Activated naive CD4-positive, alpha-beta T cell treated with anti-CD3 and anti-CD28 coated beads, Interleukin-2, amount 10 ng/mL, durations not matched to agents 5 hours and 36 hours (primary cell): ENCODE measurements around the gene RACGAP1. TPM values are rescaled to one million over a fixed set of nuclear protein-coding genes. Genes with fewer than 3 reads are reported as not detected.

Source experiments
- total RNA-seq, 2 experiments: library from RNA; stranded (reverse); gene quantifications; one replicate each; pipeline ENCODE4 v1.2.3, GENCODE V29; 2021

RACGAP1 gene
- total RNA-seq: 100 to 1,000 TPM; 129 to 130 TPM

GRCh38 chr12:50025187-50026059 lies at the start of gene RACGAP1:
Gene RACGAP1 (minus strand): TSS chr12:50025494. CDS start chr12:50016715, 8,779 bp downstream.

DNA sequence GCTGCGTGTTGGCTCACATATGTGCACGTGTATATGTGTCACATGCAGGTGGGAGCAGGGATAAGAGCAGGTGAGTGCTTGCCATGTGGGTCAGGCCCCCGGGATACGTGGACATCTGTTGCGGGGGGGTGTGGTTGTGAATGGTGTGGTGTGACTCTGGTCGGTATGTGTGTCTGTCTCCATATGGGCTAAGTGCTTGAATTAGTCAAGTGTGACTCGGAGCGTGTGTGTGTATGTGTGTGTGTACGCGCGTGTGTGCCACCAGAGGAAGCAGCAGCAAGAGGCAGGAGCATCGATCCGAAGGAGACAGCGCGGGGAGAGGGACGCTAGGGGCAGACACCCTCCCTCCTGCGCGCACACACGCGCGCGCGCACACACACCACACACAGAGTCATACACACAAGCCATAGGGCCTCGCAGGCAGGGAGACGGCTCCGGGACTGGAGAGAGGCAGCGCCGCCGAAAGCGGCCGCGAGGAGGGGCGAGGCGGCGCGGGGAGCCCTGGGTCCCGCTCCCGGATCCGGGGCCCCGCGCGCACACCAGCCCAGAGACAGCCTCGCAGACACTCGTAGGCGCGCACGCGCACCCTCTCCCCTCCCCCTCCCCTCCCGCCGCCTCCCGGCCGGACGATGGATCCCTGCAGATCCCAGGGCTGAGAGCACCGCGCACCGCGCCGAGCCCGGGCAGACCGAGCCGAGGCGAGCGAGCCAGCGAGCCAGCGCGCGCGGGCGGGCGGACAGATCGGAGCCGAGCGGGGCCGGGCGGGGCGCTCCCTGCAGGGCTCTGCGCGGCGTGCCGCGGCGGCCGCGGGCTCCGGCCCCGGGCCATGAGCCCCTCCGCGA lies 31.9 kb upstream of the RACGAP1 start, which contains the start of gene ASIC1:
ASIC1 (plus strand) TSS at position 597 of the 842 bp plus-strand sequence. CDS start 1,171 bp downstream, outside the sequence.

GRCh38 chr12:49972641-49973360 lies 52.5 kb downstream of the RACGAP1 start, which contains the start of gene AQP6:
Gene AQP6 (plus strand): TSS chr12:49972947. CDS start chr12:49973174, 227 bp downstream.

GRCh38 chr12:49961111-49961922 lies 64.0 kb downstream of the RACGAP1 start, which contains the start of gene AQP5:
Gene AQP5 (plus strand): TSS chr12:49961872. CDS start chr12:49962018, 146 bp downstream.

DNA sequence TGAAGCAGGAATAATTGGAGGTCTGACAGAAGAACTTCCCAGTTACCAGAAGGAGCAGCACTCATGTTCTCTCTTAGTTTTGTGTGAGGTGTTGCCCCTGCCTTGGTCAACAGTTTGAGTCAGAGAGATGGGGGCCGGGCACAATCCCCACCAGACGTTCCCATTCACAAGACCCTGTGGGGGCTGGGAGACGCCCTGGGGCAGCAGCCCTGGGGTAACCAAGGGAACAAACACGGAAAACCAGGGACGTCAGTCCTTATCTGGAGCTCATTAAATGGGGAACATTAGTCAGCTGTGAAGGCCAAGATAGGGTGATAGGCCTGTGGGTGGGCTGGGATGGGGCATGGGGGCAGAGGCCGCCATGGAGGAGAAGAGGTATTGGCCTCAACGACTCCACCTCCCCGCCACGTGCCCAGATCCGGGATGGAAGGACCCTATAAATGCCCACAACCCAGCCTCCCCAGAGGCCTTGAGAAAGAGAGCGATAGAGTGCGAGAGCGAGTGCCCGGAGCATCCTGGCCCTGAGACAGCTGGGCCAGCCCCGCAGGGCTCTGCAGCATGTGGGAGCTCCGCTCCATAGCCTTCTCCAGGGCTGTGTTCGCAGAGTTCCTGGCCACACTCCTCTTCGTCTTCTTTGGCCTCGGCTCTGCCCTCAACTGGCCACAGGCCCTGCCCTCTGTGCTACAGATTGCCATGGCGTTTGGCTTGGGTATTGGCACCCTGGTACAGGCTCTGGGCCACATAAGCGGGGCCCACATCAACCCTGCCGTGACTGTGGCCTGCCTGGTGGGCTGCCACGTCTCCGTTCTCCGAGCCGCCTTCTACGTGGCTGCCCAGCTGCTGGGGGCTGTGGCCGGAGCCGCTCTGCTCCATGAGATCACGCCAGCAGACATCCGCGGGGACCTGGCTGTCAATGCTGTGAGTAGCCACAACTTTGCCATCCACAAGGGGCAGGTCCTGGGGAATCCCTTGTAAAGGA lies 74.7 kb downstream of the RACGAP1 start, which contains the start of gene AQP2:
AQP2 (plus strand) TSS at position 465 of the 979 bp plus-strand sequence; CDS start at position 559, 94 bp downstream.

Other genes with a start within 250 kb of the RACGAP1 start
- 1 to 10 TPM; 7.1 to 7.9 TPM for gene NCKAP5L, start 197.1 kb downstream of the RACGAP1 start, total RNA-seq
- 1 to 10 TPM; 7.4 to 8.8 TPM for gene BCDIN3D, start 182.4 kb downstream of the RACGAP1 start, total RNA-seq
- gene FAIM2, start 121.6 kb downstream of the RACGAP1 start, total RNA-seq: under 1 TPM in 1 of 2 experiments, not detected in 1; 0.05 TPM
- gene AQP2, start 74.8 kb downstream of the RACGAP1 start, total RNA-seq: not detected
- not detected for gene AQP5, start 63.6 kb downstream of the RACGAP1 start, total RNA-seq
- not detected for gene AQP6, start 52.5 kb downstream of the RACGAP1 start, total RNA-seq
- 1 to 10 TPM; 3.1 to 4.1 TPM for gene ASIC1, start 32.1 kb upstream of the RACGAP1 start, total RNA-seq
- 10 to 100 TPM; 54.6 to 55.8 TPM for gene SMARCD1, start 59.8 kb upstream of the RACGAP1 start, total RNA-seq
- under 1 TPM; 0.20 to 0.24 TPM for gene GPD1, start 78.5 kb upstream of the RACGAP1 start, total RNA-seq
- 10 to 100 TPM; 47.4 to 50.9 TPM for gene COX14, start 86.7 kb upstream of the RACGAP1 start, total RNA-seq
- 10 to 100 TPM; 38.6 to 38.7 TPM for gene CERS5, start 141.9 kb upstream of the RACGAP1 start, total RNA-seq